Body of pancreas (tissue), 2 donors: ENCODE measurements around the gene TIGAR. TPM values are rescaled to one million over a fixed set of nuclear protein-coding genes. Genes with fewer than 3 reads are reported as not detected.

ENCODE experiments used
- total RNA-seq, 2 donors: library from RNA; depleted of rRNA; stranded (reverse); fragments of >200 nt; gene quantifications; one replicate each; pipeline ENCODE4 v1.1.0, GENCODE V29; 2016

The TIGAR gene
- total RNA-seq, 2 donors from 2014 or later: 0.33 to 1.6 TPM

Other genes with a start within 250 kb of the TIGAR start
- 10 to 100 TPM; 32.2 to 88.7 TPM for gene CCND2, start 47.5 kb upstream of the TIGAR start, total RNA-seq
- gene FGF23, start 58.5 kb downstream of the TIGAR start, total RNA-seq: not detected
- not detected for gene FGF6, start 124.6 kb downstream of the TIGAR start, total RNA-seq
- under 1 TPM; 0.26 to 0.33 TPM for gene RAD51AP1, start 217.7 kb downstream of the TIGAR start, total RNA-seq
- 10 to 100 TPM in 1 of 2 donors, 1 to 10 TPM in 1; 7.9 to 13.2 TPM for gene DYRK4, start 241.0 kb downstream of the TIGAR start, total RNA-seq